AG09309 (cell line): Measurements from ENCODE around the gene CCDC93.

Experiments
- DNase-seq: peaks from one replicate; pipeline ENCODE4 v3.0.0-alpha.2; 2010; ENCODE audit warnings: low read depth
- H3K4me3 ChIP-seq: 2 replicates; pipeline ENCODE4 v1.5.1; 2011; ENCODE audit warnings: mild to moderate bottlenecking, low read depth, low read length, moderate library complexity; ENCODE audit not compliant: control insufficient read depth
- CTCF ChIP-seq: IDR thresholded peaks from 2 replicates; pipeline ENCODE4 v1.5.1; 2011; ENCODE audit warnings: mild to moderate bottlenecking, low read depth, low read length, inconsistent platforms; ENCODE audit not compliant: insufficient read depth, control insufficient read depth; ENCODE audit errors: missing control alignments

The CCDC93 gene

GRCh38 chr2:117979911-117980701 is 33.8 kb downstream of the CCDC93 start:
- no peak for DNase-seq

GRCh38 chr2:117977696-117978095 is 36.2 kb downstream of the CCDC93 start:
- no peak for TF ChIP-seq CTCF
- H3K4me3 ChIP-seq: no peak overlapping the region
- no peak for DNase-seq

More at GRCh38 chr2:117979911-117980701, 33.8 kb downstream of the CCDC93 start:
- no peak for TF ChIP-seq CTCF
- no peak overlapping the region for H3K4me3 ChIP-seq

- DNase-seq: no peak
- no peak overlapping the region for H3K4me3 ChIP-seq
- no peak for TF ChIP-seq CTCF
These were observed 37.3 kb downstream of the CCDC93 start for GRCh38 chr2:117976581-117976980.

GRCh38 chr2:117973498-117974082 is 40.3 kb downstream of the CCDC93 start:
- TF ChIP-seq CTCF: no peak
- DNase-seq: no peak
- no peak overlapping the region for H3K4me3 ChIP-seq

- DNase-seq: peak; percentile 51
- TF ChIP-seq CTCF: no peak
- H3K4me3 ChIP-seq: no peak overlapping the region
These were observed 41.3 kb downstream of the CCDC93 start for GRCh38 chr2:117972476-117973123.

GRCh38 chr2:117968722-117969121 is 45.1 kb downstream of the CCDC93 start:
- no peak for TF ChIP-seq CTCF
- DNase-seq: no peak
- H3K4me3 ChIP-seq: no peak overlapping the region
